Adrenal gland (tissue), 12 donors: ENCODE measurements around the gene ADGRB3. TPM values are rescaled to one million over a fixed set of nuclear protein-coding genes. Genes with fewer than 3 reads are reported as not detected.

Experiments
- DNase-seq, 7 donors: peaks; one replicate each; pipeline ENCODE4 v3.0.0-alpha.2; 2019 to 2020
- H3K27ac ChIP-seq, 5 donors: fragments of 200-600 bp; sonication (generic) in 4 of 5; 1 replicate in 3 of 5; 2 replicates in 2 of 5; pipeline versions ENCODE4 v1.5.1 to v1.8.0; 2016 to 2020; ENCODE audit warnings: mild to moderate bottlenecking in 1 of 5
- H3K27me3 ChIP-seq: fragments of 200-600 bp; 2 replicates; pipeline ENCODE4 v1.8.0; 2021
- H3K36me3 ChIP-seq, 2 donors: fragments of 200-600 bp; replicated peaks in 1 of 2; 1 replicate in 1 of 2; 2 replicates in 1 of 2; pipeline versions ENCODE4 v1.5.1 to v1.8.0; 2018 to 2022
- H3K4me1 ChIP-seq, 2 donors: fragments of 200-600 bp; replicated peaks in 1 of 2; 1 replicate in 1 of 2; 2 replicates in 1 of 2; pipeline versions ENCODE4 v1.5.1 to v1.8.0; 2018 to 2021
- H3K4me3 ChIP-seq, 4 donors: fragments of 200-600 bp; sonication (generic) in 3 of 4; one replicate each; pipeline ENCODE4 v1.5.1; 2016 to 2018
- H3K9me3 ChIP-seq, 3 donors: fragments of 200-600 bp; sonication (generic) in 1 of 3; replicated peaks in 1 of 3; 1 replicate in 2 of 3; 2 replicates in 1 of 3; pipeline versions ENCODE4 v1.5.1 to v1.8.0; 2016 to 2021
- POLR2A ChIP-seq, 2 donors: fragments of 450-650 bp; IDR thresholded peaks; one replicate each; pipeline ENCODE4 v1.6.1; 2017; ENCODE audit warnings: antibody characterized with exemption in 2 of 2, mild to moderate bottlenecking in 2 of 2, moderate library complexity in 1 of 2
- WGBS, 4 donors: extraction: QIAGEN DNeasy Blood & Tissue Kit in 2 of 4; methylation state at CpG; one replicate each; pipeline versions ENCODE4 v1.1.5 to v1.1.7; 2013 to 2017; 5-methylcytosine and 5-hydroxymethylcytosine counted together
- intact Hi-C, 2 donors: fragments of 100-400 bp; cut with DNase I; formaldehyde crosslinking; loops; one replicate each; pipeline versions ENCODE4 v1.14.1 to v1.15.0; 2022 to 2023
- polyA plus RNA-seq, 3 donors: library from polyadenylated mRNA; stranded (reverse); fragments of 200-250 nt in 2 of 3; fragments of 350-450 nt in 1 of 3; fragmentation: Illumina TruSeq in 1 of 3; extraction: RNeasy Lipid Tissue Mini Kit (QIAGEN cat#74804) in 1 of 3; gene quantifications; one replicate each; pipeline ENCODE4 v1.2.3, GENCODE V29; 2013 to 2014
- total RNA-seq, 9 donors: library from RNA; depleted of rRNA in 4 of 9; stranded (reverse); fragments of >200 nt in 4 of 9; fragments of 120-200 nt in 1 of 9; fragmentation: NEBNext Ultra II Directional in 1 of 9; extraction: Animal tissue kit (Norgen Biotek cat#: 25700) in 1 of 9; gene quantifications; one replicate each; pipeline versions ENCODE4 v1.1.0 to v1.2.4, GENCODE V29; 2013 to 2023
- TF ChIP-seq, protein P1 (sequence below), 6 experiments: fragments of 450-650 bp in 4 of 6; fragments of 200-600 bp in 2 of 6; sonication (generic) in 1 of 6; IDR thresholded peaks; 1 replicate in 5 of 6; 2 replicates in 1 of 6; pipeline versions ENCODE4 v1.5.1 to v1.8.0; 2016 to 2021; ENCODE audit warnings: antibody characterized with exemption in 6 of 6, mild to moderate bottlenecking in 2 of 6, moderate library complexity in 1 of 6
- donor health status: healthy with polysubstance abuse.
- donor health status: Bipolar disorder and iron deficiency.
- donor health status: DM: yes; HTN: yes; CAD: no.
- donor health status: DM: no; HTN: no; CAD: no.
- donor health status: DM: no; HTN: no; CAD: no.
- donor health status: DM: yes; HTN: yes; CAD: no.

The ADGRB3 gene
- total and polyA plus RNA-seq, 12 donors = 1.3 to 9.0 (median 3.1) TPM

DNA sequence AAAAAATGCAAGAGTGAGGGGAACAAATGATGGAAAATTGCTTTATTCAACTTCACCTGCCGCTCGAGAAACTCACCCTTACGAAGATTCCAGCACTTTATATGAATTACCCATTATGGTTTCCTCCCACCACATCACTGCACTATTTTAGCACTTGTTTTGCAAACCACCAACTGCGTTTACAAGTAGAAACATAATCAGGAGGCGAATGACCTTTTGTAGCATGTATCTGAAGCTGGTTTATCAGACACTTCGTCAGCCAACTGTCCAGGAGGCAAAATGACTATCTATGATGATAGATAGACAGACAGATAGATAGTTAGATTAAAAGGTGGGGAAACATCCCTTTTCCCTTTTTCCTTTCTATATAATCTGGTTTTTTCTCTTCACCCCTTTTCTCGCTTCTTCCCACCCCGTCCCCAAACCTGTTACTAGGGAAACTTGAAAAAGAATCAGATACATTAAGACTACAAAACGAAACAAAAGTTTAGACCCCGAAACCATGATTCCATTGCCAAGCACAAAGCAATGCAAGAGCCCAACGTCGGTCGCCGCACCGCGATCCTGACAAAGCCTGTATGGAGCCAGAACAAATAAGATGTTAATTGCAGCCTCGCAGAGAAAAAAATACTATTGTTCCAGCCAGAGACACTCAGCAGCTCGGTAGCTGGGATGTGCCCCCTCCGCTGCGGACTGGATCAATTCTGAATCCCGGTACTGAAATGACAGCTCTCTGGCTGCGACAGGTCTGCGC, 933 bp upstream of the ADGRB3 start:
- WGBS, 4 donors = 3 to 5% (median 3%) methylated on average over 17 to 23 of the region's 23 CpGs
- peak overlapping the region in 2 of 4 donors; percentile 41 to 74 for H3K4me3 ChIP-seq
- no peaks in the 10 kb centered on the region for H3K27me3 ChIP-seq
- intact Hi-C loops = no loop called here
- H3K9me3 ChIP-seq = no peaks in the 10 kb centered on the region
- DNase-seq = no peak
- peaks cover 4 to 7% of the 10 kb centered on the region in 2 donors for H3K4me1 ChIP-seq
- H3K36me3 ChIP-seq = no peaks in the 10 kb centered on the region
- TF ChIP-seq POLR2A (IDR thresholded peaks at IDR 0.05) = no peak
- TF ChIP-seq, protein P1, sequence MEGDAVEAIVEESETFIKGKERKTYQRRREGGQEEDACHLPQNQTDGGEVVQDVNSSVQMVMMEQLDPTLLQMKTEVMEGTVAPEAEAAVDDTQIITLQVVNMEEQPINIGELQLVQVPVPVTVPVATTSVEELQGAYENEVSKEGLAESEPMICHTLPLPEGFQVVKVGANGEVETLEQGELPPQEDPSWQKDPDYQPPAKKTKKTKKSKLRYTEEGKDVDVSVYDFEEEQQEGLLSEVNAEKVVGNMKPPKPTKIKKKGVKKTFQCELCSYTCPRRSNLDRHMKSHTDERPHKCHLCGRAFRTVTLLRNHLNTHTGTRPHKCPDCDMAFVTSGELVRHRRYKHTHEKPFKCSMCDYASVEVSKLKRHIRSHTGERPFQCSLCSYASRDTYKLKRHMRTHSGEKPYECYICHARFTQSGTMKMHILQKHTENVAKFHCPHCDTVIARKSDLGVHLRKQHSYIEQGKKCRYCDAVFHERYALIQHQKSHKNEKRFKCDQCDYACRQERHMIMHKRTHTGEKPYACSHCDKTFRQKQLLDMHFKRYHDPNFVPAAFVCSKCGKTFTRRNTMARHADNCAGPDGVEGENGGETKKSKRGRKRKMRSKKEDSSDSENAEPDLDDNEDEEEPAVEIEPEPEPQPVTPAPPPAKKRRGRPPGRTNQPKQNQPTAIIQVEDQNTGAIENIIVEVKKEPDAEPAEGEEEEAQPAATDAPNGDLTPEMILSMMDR (IDR thresholded peaks at IDR 0.05) = no peak
- peak overlapping the region in 3 of 5 donors; percentile 33 to 86 (median 83) for H3K27ac ChIP-seq

DNA sequence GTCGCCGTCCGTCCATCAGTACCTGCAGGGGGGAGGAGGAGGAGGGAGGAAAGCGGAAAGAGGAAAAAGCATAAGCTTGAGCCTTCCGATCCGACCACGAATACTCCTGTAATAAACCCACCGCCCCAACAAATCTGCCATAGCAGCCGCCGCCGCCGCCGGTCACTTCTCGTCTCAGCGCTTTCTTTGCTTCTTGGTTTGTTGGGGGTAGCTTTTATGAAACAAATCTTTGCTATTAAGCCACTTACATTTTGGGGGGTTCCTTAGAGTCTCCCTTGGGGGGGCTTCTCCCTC, 277 bp downstream of the ADGRB3 start:
- Histone ChIP-seq H3K4me1 (peaks cover 4 to 7% of the 10 kb centered on the region in 2 donors), H3K9me3 (no peaks in the 10 kb centered on the region), H3K4me3 (peak overlapping the region in 2 of 4 donors; percentile 30 to 74), H3K36me3 (no peaks in the 10 kb centered on the region), H3K27ac (peak overlapping the region in 2 of 5 donors; percentile 70 to 86), H3K27me3 (no peaks in the 10 kb centered on the region)
- no peak for DNase-seq
- intact Hi-C loops = loop anchor here in 1 of 2 donors (5.0 kb wide), 1 partner anchor 142 kb away; no protein-coding TSS in a partner anchor
- 0 to 2% (median 0%) methylated on average over 15 of the region's 15 CpGs for WGBS, 4 donors
- TF ChIP-seq, protein P1 (IDR thresholded peaks at IDR 0.05) = no peak
- no peak for TF ChIP-seq POLR2A (IDR thresholded peaks at IDR 0.05)

DNA sequence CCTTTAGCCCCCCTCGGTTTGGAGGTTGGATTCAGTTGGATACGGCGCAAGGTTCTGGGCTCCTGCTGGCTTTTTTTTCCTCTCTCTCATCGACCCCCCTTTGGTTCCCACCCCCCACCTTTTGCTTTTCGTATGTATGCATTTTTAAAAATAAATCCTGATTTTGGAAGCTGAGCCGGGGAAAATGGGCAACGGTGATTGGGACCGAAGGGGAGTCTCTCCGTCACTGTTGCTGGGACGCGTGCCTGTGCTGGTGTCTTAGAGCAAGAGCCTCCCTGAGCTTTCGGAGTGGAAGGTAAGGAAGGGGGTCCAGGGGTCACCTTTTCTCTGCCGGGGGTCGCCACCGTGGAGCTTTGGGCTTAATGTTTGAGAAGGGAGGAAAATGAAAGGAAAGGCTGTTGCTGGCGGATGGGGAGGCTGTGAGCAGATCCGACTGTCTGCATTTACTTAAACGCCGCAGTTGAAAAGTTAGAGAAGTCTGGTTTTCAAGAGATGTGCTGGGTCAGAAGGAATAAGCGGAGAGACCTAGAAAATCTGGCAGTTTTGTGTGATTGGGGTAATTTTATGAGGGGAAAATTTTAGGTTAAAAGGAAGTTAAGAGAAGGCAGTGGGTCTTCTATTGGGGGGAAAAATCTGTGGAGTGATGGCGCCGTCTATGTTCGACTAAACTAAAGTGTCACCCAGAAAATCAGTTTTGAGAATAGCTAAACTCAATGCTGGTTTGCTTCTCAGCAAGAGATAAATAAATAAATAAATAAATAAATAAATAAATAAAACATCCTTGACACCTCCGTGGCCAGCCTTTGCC, 828 bp downstream of the ADGRB3 start:
- peak overlapping the region in 2 of 4 donors; percentile 30 to 74 for H3K4me3 ChIP-seq
- H3K4me1 ChIP-seq = peaks cover 4 to 7% of the 10 kb centered on the region in 2 donors
- H3K36me3 ChIP-seq = no peaks in the 10 kb centered on the region
- peak overlapping the region in 2 of 5 donors; percentile 70 to 86 for H3K27ac ChIP-seq
- no peaks in the 10 kb centered on the region for H3K27me3 ChIP-seq
- 1 to 3% (median 2%) methylated on average over 24 of the region's 24 CpGs for WGBS, 4 donors
- TF ChIP-seq POLR2A (IDR thresholded peaks at IDR 0.05) = no peak
- TF ChIP-seq, protein P1 (IDR thresholded peaks at IDR 0.05) = no peak
- no peaks in the 10 kb centered on the region for H3K9me3 ChIP-seq
- intact Hi-C loops = loop anchor here in 1 of 2 donors (5.0 kb wide), 1 partner anchor 141 kb away; no protein-coding TSS in a partner anchor
- DNase-seq = peak in 4 of 7 donors; percentile 23 to 35 (median 30)

DNA sequence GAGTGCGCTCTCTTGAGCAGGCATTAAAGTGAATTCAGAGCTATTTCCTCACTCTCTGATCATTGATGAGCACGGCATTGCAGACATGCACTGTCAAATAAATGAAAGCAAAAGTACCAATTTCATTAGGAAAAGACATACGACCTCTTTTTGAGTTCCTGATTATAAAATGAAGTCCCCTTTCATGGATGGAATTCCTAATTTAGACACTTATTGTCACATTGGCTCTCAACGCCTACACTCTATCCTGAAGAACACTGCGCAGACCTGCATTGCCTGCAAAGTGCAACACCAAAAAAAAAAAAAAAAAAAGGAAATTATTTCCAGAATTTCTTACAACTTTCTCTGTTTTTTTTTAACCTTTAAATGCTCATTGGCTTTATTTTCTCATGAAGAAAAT, 1.6 kb downstream of the ADGRB3 start:
- H3K27me3 ChIP-seq = no peaks in the 10 kb centered on the region
- DNase-seq = no peak
- H3K4me1 ChIP-seq = peaks cover 4 to 7% of the 10 kb centered on the region in 2 donors
- no peaks in the 10 kb centered on the region for H3K9me3 ChIP-seq
- no peaks in the 10 kb centered on the region for H3K36me3 ChIP-seq
- no peak overlapping the region for H3K27ac ChIP-seq
- intact Hi-C loops = loop anchor here in 1 of 2 donors (5.0 kb wide), 1 partner anchor 141 kb away; no protein-coding TSS in a partner anchor
- 32 to 44% (median 40%) methylated on average over 5 of the region's 5 CpGs for WGBS, 4 donors
- TF ChIP-seq, protein P1 (IDR thresholded peaks at IDR 0.05) = no peak
- TF ChIP-seq POLR2A (IDR thresholded peaks at IDR 0.05) = no peak
- H3K4me3 ChIP-seq = peak overlapping the region in 1 of 4 donors; percentile 74
